ENCODE data around the gene MARCHF11.

The MARCHF11 gene

DNA sequence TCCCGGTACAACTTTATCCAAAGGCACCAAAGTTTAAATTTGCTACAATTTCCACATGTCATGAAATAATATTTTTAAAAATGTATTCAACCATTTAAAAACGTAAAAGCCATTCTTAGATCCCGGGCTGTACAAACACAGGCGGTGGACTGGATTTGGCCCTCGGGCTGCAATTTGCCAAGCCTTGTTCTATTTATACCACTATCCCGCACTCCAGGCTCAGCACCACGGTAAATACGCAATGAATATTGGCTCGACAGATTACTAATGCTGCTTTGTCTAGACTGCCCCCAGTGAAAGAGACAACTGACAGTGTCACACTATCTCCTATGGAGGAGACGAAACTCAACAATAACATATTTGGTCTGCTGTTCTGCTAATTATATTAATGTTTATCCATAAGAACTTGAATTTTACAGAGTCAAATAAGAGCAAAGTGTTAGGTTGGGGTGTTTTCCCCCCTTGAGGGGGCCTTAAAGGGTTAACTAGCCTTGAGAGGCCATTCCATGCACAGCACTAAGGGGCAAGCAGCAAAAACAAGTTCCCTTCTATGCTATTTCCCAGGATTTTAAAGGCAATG lies 98.1 kb downstream of the MARCHF11 start:
- no peaks in the 10 kb centered on the region for H3K36me3 ChIP-seq (ENCODE audit: insufficient read depth, low read length)
- H3K4me3 ChIP-seq (ENCODE audit: low read depth in 1 of 2, low read length in 2 of 2): no peak overlapping the region
- no peak overlapping the region for H3K27ac ChIP-seq (ENCODE audit: low read depth, low read length)
- H3K9ac ChIP-seq (ENCODE audit: low read length): no peak overlapping the region
- no peaks in the 10 kb centered on the region for H3K9me3 ChIP-seq (ENCODE audit: low read length)
- H3K27me3 ChIP-seq (ENCODE audit: control insufficient read depth in 1 of 2, insufficient read depth in 2 of 2, low read length in 2 of 2): no peaks in the 10 kb centered on the region
- no peaks in the 10 kb centered on the region for H3K4me1 ChIP-seq (ENCODE audit: insufficient read depth, low read length)

DNA sequence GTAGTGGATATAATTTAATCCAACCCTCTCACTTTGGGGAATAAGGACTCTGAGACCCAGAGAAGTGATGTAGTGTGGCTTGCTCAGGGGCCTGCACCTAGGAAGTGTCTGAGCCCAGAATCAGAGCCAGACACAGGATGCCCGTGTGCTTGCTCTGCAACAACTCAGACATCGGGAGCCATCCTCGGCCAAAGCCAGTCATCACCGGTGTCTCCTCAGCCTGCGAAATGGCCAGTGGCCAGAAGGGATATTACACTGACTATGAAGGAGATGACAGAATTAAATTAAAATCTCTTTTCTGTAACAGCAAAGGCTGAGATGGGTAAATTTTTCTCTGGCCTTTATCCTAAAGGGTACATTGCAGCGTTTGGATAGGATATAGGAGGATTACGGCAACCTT lies 102.9 kb downstream of the MARCHF11 start:
- Histone ChIP-seq H3K9ac (ENCODE audit: low read length) (no peak overlapping the region), H3K4me3 (ENCODE audit: low read depth in 1 of 2, low read length in 2 of 2) (no peak overlapping the region), H3K36me3 (ENCODE audit: insufficient read depth, low read length) (no peaks in the 10 kb centered on the region), H3K9me3 (ENCODE audit: low read length) (no peaks in the 10 kb centered on the region), H3K4me1 (ENCODE audit: insufficient read depth, low read length) (no peaks in the 10 kb centered on the region), H3K27me3 (ENCODE audit: control insufficient read depth in 1 of 2, insufficient read depth in 2 of 2, low read length in 2 of 2) (no peaks in the 10 kb centered on the region), H3K27ac (ENCODE audit: low read depth, low read length) (no peak overlapping the region)

DNA sequence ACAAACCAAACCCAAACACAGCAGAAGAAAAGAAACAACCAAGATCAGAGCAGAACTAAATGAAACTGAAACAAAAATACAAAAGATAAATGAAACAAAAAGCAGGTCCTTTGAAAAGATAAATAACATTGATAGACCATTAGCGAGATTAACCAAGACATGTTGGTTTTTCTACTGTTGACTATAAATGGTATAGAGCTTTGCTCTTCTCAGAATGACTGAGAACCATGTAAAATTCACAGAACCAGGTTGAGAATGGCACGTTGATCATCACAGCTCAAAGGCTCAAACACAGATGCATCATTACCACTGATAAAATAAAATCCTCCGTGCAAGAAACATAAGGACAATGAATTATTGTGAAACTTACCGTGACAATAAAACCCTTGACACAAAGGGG lies 105.2 kb downstream of the MARCHF11 start:
- no peaks in the 10 kb centered on the region for H3K36me3 ChIP-seq (ENCODE audit: insufficient read depth, low read length)
- H3K9ac ChIP-seq (ENCODE audit: low read length): no peak overlapping the region
- H3K27ac ChIP-seq (ENCODE audit: low read depth, low read length): no peak overlapping the region
- no peaks in the 10 kb centered on the region for H3K4me1 ChIP-seq (ENCODE audit: insufficient read depth, low read length)
- H3K27me3 ChIP-seq (ENCODE audit: control insufficient read depth in 1 of 2, insufficient read depth in 2 of 2, low read length in 2 of 2): no peaks in the 10 kb centered on the region
- H3K9me3 ChIP-seq (ENCODE audit: low read length): no peaks in the 10 kb centered on the region
- no peak overlapping the region for H3K4me3 ChIP-seq (ENCODE audit: low read depth in 1 of 2, low read length in 2 of 2)

DNA sequence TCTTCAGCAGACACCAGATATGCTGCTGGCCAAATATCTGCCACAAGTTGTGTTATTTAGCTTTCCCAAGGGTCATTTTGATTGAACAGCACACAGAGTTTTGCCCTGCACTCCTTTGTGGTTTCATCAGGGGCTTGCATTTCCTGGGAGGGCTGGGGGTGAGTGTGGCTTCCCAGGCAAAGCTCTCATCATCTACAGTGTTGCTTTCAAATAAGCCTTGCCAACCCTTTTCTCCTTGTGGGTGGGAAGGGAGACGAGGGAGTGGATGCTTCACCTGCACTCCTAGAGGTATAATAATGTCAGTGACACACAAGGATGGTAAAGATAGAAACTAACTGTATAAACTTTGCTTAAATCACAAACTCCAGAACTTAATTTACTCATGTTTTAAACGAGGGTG lies 107.0 kb downstream of the MARCHF11 start:
- H3K4me1 ChIP-seq (ENCODE audit: insufficient read depth, low read length): no peaks in the 10 kb centered on the region
- H3K27ac ChIP-seq (ENCODE audit: low read depth, low read length): no peak overlapping the region
- H3K9ac ChIP-seq (ENCODE audit: low read length): no peak overlapping the region
- H3K9me3 ChIP-seq (ENCODE audit: low read length): no peaks in the 10 kb centered on the region
- H3K36me3 ChIP-seq (ENCODE audit: insufficient read depth, low read length): no peaks in the 10 kb centered on the region
- H3K27me3 ChIP-seq (ENCODE audit: control insufficient read depth in 1 of 2, insufficient read depth in 2 of 2, low read length in 2 of 2): no peaks in the 10 kb centered on the region
- H3K4me3 ChIP-seq (ENCODE audit: low read depth in 1 of 2, low read length in 2 of 2): no peak overlapping the region

DNA sequence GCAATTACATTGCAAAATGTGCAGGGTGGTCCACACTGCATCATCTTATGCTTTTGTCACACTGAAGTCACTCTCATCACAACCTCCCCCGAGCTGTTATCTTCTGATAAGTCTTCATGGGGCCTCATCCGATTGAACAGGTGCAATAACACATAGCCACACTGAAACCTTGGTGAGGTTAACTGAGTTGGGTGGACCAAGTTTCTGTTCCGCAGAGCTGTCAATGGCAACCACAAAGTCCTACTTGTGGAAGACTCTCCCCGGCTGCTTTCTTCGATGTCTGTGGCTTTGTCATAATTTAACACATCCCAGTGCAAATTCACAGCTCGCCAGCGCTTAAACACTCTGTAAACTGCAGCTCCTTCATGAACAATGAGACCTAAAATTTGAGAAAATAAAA lies 112.2 kb downstream of the MARCHF11 start:
- H3K4me3 ChIP-seq (ENCODE audit: low read depth in 1 of 2, low read length in 2 of 2): no peak overlapping the region
- H3K27ac ChIP-seq (ENCODE audit: low read depth, low read length): no peak overlapping the region
- H3K27me3 ChIP-seq (ENCODE audit: control insufficient read depth in 1 of 2, insufficient read depth in 2 of 2, low read length in 2 of 2): no peaks in the 10 kb centered on the region
- no peaks in the 10 kb centered on the region for H3K4me1 ChIP-seq (ENCODE audit: insufficient read depth, low read length)
- no peaks in the 10 kb centered on the region for H3K9me3 ChIP-seq (ENCODE audit: low read length)
- no peaks in the 10 kb centered on the region for H3K36me3 ChIP-seq (ENCODE audit: insufficient read depth, low read length)
- H3K9ac ChIP-seq (ENCODE audit: low read length): no peak overlapping the region

DNA sequence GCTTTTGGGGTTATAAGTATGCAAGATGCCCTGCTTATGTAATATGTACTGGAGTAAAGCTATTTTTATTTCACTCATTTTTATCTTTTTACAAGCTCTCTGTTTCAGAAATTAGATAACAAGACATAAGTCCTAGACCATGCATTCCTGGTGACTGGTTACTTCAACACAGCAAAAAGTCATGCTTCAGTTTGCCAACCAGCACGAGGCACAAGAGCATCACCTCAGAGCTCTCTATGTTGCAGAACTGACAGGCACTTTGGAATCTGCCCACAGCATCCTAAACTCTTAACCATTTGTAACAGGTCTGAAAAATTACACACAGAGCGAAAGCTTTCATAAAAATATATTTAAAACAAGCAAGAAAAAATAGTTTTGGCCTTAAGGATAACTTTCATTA lies 112.8 kb downstream of the MARCHF11 start:
- H3K4me3 ChIP-seq (ENCODE audit: low read depth in 1 of 2, low read length in 2 of 2): no peak overlapping the region
- H3K4me1 ChIP-seq (ENCODE audit: insufficient read depth, low read length): no peaks in the 10 kb centered on the region
- H3K36me3 ChIP-seq (ENCODE audit: insufficient read depth, low read length): no peaks in the 10 kb centered on the region

DNA sequence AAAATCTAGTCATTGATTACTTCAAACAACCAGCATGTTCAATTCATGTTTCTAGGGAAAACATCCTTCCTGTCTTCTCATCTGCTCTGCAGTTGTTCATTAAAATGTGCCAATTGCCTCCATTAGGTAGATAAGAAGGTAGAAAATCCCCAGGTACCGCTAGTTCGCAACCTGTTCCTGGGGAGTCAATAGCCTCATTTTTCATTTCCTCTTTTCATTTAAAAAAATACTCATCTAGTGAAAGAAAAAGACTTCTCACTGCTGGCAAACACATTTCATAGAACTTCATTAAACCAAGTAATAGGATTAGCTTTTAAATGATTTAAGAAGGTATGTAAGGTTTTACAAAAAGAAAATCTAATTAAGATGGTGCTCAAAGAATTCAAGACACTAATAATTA lies 113.3 kb downstream of the MARCHF11 start:
- no peaks in the 10 kb centered on the region for H3K27me3 ChIP-seq (ENCODE audit: control insufficient read depth in 1 of 2, insufficient read depth in 2 of 2, low read length in 2 of 2)
- no peaks in the 10 kb centered on the region for H3K36me3 ChIP-seq (ENCODE audit: insufficient read depth, low read length)
- no peak overlapping the region for H3K27ac ChIP-seq (ENCODE audit: low read depth, low read length)
- no peak overlapping the region for H3K9ac ChIP-seq (ENCODE audit: low read length)
- H3K9me3 ChIP-seq (ENCODE audit: low read length): no peaks in the 10 kb centered on the region
- H3K4me3 ChIP-seq (ENCODE audit: low read depth in 1 of 2, low read length in 2 of 2): no peak overlapping the region
- H3K4me1 ChIP-seq (ENCODE audit: insufficient read depth, low read length): no peaks in the 10 kb centered on the region

More for the DNA sequence above, 112.8 kb downstream of the MARCHF11 start:
- Histone ChIP-seq H3K9me3 (ENCODE audit: low read length) (no peaks in the 10 kb centered on the region), H3K27me3 (ENCODE audit: control insufficient read depth in 1 of 2, insufficient read depth in 2 of 2, low read length in 2 of 2) (no peaks in the 10 kb centered on the region), H3K9ac (ENCODE audit: low read length) (no peak overlapping the region), H3K27ac (ENCODE audit: low read depth, low read length) (no peak overlapping the region)

DNA sequence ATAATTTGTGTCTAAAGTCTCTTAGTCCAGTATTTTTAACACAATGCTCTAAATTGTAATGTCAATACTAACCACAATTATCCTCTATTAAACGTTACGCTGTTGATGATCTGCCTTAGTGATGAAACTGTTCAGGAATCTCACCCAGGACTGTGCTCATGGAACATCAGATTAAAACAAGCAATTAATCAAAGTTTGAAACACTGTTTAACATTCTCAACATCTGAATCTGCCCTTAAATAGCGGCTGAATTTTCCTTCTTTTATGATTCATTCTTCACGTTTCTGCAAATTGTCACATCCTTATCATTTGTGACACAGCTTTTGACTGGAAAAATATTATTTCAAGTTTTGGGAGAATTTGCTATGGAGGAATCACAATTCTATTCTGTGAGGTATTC lies 113.8 kb downstream of the MARCHF11 start:
- H3K9me3 ChIP-seq (ENCODE audit: low read length): no peaks in the 10 kb centered on the region
- H3K9ac ChIP-seq (ENCODE audit: low read length): no peak overlapping the region
- H3K27ac ChIP-seq (ENCODE audit: low read depth, low read length): no peak overlapping the region
- H3K36me3 ChIP-seq (ENCODE audit: insufficient read depth, low read length): no peaks in the 10 kb centered on the region
- H3K4me3 ChIP-seq (ENCODE audit: low read depth in 1 of 2, low read length in 2 of 2): no peak overlapping the region
- H3K27me3 ChIP-seq (ENCODE audit: control insufficient read depth in 1 of 2, insufficient read depth in 2 of 2, low read length in 2 of 2): no peaks in the 10 kb centered on the region
- H3K4me1 ChIP-seq (ENCODE audit: insufficient read depth, low read length): no peaks in the 10 kb centered on the region

DNA sequence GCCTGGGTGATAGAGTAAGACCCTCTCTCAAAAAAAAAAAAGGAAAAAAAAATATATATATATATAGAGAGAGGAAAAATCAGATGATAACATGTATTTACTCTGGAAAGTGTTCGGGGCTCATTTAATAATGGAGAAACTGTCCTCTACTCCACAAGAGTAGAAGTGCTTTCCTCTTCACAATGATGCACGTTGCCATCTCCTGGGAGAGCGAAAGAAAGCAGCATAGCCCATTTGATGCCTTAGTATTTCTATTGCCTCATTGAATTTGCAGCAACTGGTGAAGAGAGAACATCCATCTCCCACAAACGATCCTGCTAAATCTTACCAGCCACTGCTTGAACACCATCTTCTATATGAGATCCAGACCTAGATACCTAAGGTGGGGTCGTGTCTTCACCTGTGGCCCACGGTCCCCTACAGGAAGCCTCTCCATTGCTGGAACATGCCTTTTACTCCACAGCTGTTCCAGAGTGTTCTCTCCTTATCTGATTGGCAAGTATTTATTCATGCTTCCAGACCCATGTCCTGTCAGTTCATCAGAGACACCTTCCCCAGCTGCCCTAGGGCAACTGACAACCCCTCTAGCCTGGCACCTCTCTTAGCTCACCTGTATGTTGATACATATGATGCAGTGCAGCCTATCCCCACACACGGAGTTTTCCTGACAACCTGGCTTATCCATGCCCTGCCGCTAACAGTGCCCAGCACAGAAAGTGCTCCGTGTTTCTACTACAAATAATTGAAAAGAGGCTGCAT lies 115.3 kb downstream of the MARCHF11 start:
- no peak overlapping the region for H3K9ac ChIP-seq (ENCODE audit: low read length)
- H3K27me3 ChIP-seq (ENCODE audit: control insufficient read depth in 1 of 2, insufficient read depth in 2 of 2, low read length in 2 of 2): no peaks in the 10 kb centered on the region
- H3K36me3 ChIP-seq (ENCODE audit: insufficient read depth, low read length): no peaks in the 10 kb centered on the region
- H3K27ac ChIP-seq (ENCODE audit: low read depth, low read length): no peak overlapping the region
- H3K4me1 ChIP-seq (ENCODE audit: insufficient read depth, low read length): no peaks in the 10 kb centered on the region
- no peak overlapping the region for H3K4me3 ChIP-seq (ENCODE audit: low read depth in 1 of 2, low read length in 2 of 2)
- H3K9me3 ChIP-seq (ENCODE audit: low read length): no peaks in the 10 kb centered on the region

DNA sequence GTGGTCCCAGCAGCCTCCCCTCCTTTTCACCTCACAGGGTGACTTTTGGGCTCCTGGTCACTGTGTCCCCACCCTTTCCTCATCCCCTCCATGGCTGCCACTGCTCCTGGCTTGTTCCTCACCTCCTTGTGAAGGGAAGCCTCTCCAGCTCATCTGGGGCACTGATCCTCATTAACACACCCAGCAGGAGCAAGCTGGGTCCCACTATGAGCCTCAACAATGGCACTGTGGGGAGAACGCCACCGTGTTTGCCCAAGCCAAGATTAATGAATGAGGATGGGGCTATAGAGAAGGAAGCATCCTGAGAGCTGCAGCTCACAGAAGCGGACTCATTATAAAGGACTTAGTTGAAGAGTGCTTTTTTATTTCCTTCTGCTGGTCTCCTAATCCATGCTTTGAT lies 118.4 kb downstream of the MARCHF11 start:
- H3K27me3 ChIP-seq (ENCODE audit: control insufficient read depth in 1 of 2, insufficient read depth in 2 of 2, low read length in 2 of 2): no peaks in the 10 kb centered on the region
- no peak overlapping the region for H3K27ac ChIP-seq (ENCODE audit: low read depth, low read length)
- no peaks in the 10 kb centered on the region for H3K4me1 ChIP-seq (ENCODE audit: insufficient read depth, low read length)
- H3K4me3 ChIP-seq (ENCODE audit: low read depth in 1 of 2, low read length in 2 of 2): no peak overlapping the region
- H3K9ac ChIP-seq (ENCODE audit: low read length): no peak overlapping the region
- no peaks in the 10 kb centered on the region for H3K9me3 ChIP-seq (ENCODE audit: low read length)
- no peaks in the 10 kb centered on the region for H3K36me3 ChIP-seq (ENCODE audit: insufficient read depth, low read length)

DNA sequence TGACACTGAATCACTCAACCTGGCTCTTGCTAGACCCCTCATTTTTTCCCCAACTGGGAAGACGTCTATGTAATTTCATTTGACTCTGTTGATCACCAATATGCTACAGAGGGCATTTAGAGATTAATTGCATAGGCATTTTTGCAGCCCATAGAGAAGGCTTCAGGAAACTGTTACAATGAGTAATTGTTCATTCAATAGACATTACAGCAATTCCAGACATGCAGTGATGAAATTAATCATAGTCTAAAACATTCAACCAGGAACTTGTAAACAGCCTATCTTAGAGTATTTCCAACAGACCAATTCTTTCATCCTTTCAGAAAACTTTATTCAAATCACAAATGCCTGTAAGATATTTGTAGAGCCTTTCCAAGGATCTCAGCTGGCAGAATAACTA lies 122.3 kb downstream of the MARCHF11 start:
- H3K9me3 ChIP-seq (ENCODE audit: low read length): no peaks in the 10 kb centered on the region
- no peaks in the 10 kb centered on the region for H3K27me3 ChIP-seq (ENCODE audit: control insufficient read depth in 1 of 2, insufficient read depth in 2 of 2, low read length in 2 of 2)
- no peaks in the 10 kb centered on the region for H3K4me1 ChIP-seq (ENCODE audit: insufficient read depth, low read length)
- H3K9ac ChIP-seq (ENCODE audit: low read length): no peak overlapping the region
- no peaks in the 10 kb centered on the region for H3K36me3 ChIP-seq (ENCODE audit: insufficient read depth, low read length)
- no peak overlapping the region for H3K27ac ChIP-seq (ENCODE audit: low read depth, low read length)
- no peak overlapping the region for H3K4me3 ChIP-seq (ENCODE audit: low read depth in 1 of 2, low read length in 2 of 2)

DNA sequence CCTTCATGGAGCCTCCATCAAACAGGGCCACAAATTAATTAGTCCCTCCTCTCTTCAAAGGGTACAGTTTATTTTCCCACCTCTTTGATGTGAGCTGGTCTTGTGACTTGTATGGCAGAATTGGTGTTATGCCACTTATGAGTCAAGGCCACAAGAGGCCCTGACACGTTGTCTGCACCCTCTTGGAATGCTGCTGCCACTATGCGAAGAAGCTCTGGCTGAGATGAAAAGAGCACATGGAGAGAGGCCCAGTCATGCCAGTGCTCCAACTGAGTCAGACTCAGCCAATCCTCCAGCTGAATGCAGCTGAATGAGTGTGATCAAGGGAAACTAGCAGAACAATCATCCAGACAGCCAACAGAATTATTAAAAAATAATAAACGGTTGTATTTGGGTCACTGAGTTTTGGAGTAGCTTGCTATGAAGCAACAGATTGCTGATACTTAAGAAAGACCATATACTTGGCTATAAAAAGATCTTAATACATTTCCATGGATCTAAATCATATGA lies 128.3 kb downstream of the MARCHF11 start:
- Histone ChIP-seq H3K4me3 (ENCODE audit: low read depth in 1 of 2, low read length in 2 of 2) (no peak overlapping the region), H3K27ac (ENCODE audit: low read depth, low read length) (no peak overlapping the region), H3K9ac (ENCODE audit: low read length) (no peak overlapping the region), H3K27me3 (ENCODE audit: control insufficient read depth in 1 of 2, insufficient read depth in 2 of 2, low read length in 2 of 2) (no peaks in the 10 kb centered on the region), H3K4me1 (ENCODE audit: insufficient read depth, low read length) (no peaks in the 10 kb centered on the region), H3K9me3 (ENCODE audit: low read length) (no peaks in the 10 kb centered on the region), H3K36me3 (ENCODE audit: insufficient read depth, low read length) (no peaks in the 10 kb centered on the region)
